HG03565 (cell line): ENCODE results near the gene LRRFIP2.
A peak's percentile ranks its signal among the peaks of the same experiment; 100 is the strongest.
"Not testable (repeated sequence)": the region's sequence is repeated elsewhere in the genome, so short reads cannot be mapped to it uniquely, and the experiment has no call there.

Source experiments
- ATAC-seq: cut with Tn5 transposase; IDR thresholded peaks from one replicate; pipeline ENCODE4 v1.9.1; 2021; ENCODE audit warnings: mild to moderate bottlenecking, moderate library complexity; ENCODE audit not compliant: unreplicated experiment

LRRFIP2 gene, protein sequence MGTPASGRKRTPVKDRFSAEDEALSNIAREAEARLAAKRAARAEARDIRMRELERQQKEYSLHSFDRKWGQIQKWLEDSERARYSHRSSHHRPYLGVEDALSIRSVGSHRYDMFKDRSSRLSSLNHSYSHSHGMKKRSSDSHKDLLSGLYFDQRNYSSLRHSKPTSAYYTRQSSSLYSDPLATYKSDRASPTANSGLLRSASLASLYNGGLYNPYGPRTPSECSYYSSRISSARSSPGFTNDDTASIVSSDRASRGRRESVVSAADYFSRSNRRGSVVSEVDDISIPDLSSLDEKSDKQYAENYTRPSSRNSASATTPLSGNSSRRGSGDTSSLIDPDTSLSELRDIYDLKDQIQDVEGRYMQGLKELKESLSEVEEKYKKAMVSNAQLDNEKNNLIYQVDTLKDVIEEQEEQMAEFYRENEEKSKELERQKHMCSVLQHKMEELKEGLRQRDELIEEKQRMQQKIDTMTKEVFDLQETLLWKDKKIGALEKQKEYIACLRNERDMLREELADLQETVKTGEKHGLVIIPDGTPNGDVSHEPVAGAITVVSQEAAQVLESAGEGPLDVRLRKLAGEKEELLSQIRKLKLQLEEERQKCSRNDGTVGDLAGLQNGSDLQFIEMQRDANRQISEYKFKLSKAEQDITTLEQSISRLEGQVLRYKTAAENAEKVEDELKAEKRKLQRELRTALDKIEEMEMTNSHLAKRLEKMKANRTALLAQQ

DNA sequence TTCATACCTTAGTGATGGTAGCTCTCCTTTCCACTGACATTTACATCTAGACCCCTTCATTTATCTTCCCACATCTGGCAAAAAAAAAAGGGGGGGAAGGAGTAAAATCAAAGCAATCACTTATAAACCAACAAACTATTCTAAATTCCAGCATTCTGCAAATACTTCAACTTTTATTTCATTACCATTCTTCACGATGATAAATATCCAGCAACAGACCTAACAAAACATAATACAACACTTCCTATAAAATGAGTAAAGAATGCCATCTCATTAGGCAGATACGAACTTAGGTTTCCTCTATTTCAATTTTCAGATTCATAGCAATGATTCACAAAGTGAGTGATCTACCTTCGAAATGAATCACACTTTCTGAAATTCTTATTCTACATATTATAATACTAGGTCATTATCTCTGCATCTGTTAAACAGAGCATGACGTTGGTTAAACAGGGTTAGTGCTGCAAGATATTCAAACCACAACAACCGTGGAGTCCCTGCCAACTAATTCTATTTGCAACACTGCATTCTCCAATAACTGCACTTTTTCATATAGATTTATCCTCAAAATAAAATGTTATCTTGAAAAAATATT is at the start of gene LRRFIP2:
Gene LRRFIP2, minus strand, starts transcription at position 51 of the 595 bp plus-strand sequence. CDS start 25,599 bp downstream, outside the sequence.
- ATAC-seq, result peak; percentile 44

DNA sequence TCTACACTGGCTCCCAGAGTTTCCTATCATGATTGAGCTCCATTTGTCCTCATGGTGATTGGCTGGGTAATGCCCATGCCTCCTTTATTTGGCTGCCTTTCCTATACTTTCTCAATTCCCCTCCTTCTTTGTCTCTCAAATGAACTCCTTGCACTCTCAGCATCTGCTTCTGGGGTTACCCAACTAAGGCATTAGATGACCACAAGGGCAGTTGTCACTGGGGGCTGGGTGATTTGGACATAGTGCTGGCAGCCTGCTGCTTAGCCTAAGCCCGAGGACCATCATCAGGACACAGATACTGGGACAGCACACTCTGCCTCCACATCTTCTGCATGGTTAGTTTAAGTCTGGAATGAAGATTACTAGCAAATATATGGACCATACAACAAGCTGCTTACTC is 49.2 kb upstream of the LRRFIP2 start:
- no peak for ATAC-seq

DNA sequence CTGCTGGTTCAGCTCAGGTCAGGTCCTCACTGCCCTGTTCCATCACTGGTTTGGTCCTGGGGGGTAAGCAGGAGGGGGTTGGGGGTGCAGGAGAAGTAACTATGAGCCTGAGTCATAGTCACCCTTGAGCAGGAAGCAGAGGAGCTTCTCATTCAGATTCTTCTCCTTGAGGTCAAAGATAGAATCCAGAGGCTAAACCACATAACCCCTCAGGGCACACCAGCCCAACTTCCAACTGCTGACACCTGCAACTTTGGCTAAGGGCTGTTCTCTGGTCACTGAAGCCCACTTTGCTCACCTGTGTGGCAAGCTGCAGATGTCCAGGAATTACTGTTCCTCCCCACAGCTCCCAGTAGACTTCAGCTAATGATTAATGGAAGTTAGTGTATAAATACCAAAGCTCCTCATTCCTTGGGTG is 48.8 kb upstream of the LRRFIP2 start:
- ATAC-seq, result no peak

DNA sequence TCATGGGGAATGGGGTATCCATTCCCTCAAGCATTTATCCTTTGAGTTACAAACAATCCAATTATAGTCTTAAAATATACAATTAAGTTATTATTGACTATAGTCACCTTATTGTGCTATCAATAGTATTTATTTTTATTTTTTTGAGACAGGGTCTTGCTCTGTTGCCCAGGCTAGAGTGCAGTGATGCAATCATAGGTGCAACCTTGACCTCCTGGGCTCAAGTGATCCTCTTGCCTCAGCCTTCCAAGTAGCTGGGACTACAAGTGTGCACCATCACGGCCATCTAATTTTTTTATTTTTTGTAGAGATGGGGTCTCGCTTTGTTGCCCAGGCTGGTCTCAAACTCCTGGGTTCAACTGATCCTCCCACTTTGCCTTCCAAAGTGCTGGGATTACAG is 48.2 kb upstream of the LRRFIP2 start:
- ATAC-seq, result not testable (repeated sequence)

DNA sequence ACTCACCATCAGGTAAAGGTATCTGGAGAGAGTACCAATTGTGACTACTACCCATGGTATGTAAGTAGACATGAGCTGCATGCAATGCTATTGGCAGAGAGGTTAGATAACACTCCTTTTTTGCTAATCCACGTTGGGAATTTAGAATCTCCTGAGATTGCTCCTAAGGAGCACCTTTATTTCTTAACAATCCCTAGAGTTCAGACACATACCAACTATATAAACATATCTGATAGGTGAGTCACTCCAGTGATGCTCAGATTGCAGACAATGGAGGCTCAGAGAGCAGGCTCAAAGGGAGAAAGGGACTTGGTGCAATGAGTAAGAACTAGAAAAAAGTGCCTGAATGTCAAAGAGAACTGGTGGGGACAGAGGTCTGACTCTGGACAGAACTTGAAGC is 47.0 kb upstream of the LRRFIP2 start:
- ATAC-seq, result no peak

DNA sequence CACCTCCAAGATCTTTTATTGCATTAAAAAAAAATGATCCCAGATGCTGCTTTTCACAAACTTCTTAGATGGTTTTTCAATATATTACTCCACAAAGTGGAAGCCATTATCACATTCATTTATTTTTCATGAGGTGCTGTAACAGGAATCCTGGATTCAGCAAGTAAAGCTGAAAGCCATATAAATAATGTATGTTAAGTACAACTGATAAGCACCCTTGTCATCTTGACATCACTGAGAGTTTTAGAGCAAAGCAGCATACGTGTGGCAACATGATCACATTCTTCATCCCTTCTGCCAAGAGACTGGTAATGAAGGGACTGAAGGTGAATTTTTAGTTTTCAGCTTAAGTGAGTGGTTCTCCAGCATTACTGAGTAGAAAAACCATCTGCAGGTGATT is 44.9 kb upstream of the LRRFIP2 start:
- ATAC-seq, result no peak

DNA sequence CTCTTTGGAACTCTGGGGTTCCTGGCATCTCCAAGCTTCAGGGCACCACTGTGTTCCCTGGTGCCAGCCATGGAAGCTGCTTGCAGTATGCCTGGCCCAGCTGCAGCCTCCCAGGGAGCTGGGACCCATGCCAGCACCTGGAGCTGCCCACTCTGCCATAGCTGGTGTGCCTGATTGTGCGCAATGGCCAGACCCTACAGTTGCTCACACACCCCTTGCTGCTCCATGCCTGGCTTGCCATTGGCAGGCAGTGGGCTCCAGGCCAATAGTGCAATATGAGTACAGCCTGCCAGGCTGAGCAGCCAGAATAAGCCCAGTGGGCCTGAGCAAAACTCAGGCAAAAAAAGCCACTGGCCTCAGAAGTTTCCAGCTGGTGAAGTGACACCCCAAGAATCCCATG is 43.8 kb upstream of the LRRFIP2 start:
- ATAC-seq, result no peak

DNA sequence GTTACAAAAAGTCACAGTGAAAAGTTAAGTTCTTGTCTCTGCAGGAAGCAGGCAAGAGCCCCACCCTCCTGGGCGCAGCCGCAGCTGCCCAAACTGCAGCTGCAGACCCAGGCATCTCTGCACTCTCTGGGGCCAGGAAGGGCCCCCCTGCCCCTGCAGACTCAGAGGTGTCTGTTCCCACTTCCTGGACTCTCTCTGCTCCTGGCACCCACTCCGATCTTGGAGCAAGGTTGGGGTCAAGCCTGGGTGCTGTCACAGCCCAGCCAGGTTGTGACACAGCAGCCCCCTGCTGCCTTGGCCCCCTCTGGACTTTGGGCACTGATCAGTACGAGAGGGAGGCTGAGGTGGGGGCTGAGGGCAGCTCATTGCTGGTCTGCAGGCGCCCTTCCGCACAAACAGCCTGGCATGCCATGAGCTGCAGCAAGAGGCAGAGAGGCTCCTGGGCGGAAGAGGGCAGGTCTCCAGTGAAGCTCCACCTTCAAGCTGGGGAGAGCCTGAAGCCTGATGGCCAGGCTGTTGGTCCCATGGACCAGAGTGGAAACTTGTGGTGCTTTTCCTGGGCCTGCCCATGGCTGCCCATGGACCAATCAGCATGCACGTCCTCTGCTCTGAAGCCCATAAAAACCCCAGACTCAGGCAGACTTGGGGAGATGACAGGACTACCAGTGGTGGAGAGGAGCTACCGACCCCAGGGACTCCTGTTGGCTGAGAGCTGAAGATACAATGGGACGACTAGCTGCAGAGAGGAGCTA is 42.9 kb upstream of the LRRFIP2 start:
- no peak for ATAC-seq

DNA sequence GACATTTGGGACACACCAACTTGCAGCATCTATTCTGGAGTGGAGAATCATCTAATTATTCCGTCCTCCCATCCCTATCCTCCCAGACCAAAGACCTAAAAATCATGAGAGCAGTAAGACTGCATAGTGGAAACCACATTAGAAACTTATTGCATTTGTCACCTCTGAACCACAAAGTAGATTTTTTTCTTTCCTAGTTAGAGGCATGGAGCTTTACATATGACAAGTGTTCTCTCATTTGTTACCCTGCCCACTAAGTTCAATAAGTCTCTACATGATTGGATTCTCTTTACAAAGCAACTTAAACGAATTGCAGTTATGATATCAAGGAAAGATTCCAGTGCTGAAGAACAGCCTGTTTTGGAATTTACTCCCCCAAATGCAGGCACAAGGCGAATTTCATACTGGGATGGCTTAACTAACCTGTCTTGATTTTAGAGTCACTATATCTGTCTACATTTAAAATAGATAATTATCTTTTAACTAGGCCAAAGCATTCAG is 42.3 kb upstream of the LRRFIP2 start:
- no peak for ATAC-seq

DNA sequence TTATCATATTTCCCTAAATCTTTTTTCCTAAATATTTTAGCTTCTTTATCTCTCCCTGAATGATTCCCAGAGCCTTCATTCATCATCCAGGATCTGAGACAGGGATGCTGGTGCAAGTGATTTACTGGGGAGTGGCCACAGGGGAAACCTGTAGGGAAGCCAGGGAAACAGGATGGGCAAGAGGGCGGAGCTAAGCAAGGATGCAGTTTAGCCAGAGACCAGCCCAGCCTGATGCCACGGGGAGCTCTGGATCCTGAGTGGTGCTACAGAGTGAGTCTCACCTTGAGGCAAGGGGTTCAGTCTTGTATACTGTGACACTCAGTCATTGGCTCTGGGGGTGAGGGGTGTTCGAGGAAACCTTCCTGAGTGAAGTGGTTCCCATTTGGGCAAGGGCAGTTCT is 39.7 kb upstream of the LRRFIP2 start:
- ATAC-seq, result no peak

DNA sequence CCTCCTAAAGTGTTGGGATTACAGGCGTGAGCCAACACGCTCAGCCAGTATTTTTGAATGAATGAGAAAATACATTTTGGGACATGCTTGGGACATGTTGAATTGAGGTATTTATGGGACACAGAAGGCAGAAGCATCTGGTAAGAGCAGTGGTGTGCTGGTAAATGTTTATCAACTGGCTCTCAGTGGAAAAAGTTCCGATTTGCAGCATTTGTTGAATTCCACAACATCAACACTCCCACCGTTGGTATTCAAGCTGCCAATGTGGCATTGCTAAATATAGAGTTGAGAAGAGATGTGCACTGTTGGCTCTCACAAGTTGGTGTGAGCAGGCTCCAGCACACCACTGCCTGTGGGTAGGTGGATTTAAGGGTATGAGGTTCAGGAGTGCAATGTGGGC is 35.8 kb upstream of the LRRFIP2 start:
- no peak for ATAC-seq

DNA sequence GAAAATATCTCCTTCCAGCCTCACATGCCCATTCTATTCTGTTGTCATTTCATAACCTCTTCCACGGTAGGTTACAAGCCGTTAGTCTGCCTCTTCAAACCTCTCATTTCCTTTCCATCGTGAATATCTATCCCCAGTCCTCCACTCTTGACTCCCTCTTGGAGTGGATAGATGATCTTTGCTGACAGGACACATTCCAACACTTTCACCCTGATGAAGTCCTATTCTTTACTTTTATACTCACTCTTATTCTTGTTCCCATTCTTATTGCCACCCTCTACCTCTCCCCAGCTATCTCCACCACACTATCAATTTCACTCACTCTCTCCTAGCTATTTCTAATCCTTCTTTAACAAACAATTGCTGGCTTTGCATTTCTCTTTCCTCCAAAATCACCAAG is 34.2 kb upstream of the LRRFIP2 start:
- not testable (repeated sequence) for ATAC-seq

DNA sequence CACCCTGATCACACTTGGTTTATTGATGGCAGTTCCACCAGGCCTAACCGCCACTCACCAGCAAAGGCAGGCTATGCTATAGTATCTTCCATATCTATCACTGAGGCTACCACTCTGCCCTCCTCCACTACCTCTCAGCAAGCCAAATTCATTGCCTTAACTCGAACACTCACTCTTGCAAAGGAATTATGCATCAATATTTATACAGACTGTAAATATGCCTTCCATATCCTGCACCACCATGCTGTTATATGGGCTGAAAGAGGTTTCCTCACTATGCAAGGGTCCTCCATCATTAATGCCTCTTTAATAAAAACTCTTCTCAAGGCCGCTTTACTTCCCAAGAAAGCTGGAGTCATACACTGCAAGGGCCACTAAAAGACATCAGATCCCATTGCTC is 33.6 kb upstream of the LRRFIP2 start:
- not testable (repeated sequence) for ATAC-seq

DNA sequence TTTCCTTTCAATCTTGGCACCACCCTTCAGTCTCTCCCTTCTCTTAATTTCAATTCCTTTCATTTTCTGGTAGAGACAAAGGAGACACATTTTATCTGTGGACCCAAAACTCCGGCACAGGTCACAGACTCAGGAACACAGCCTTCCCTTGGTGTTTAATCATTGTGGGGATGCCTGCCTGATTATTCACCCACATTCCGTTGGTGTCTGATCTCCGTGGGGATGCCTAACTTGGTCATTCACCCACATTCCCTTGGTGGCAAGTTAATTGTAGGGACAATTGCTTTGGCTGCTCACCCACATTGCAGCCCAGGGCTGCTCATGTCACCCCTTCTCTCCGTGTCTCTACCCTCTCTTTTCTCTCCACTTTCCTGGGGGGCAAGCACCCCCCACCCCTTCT is 31.7 kb upstream of the LRRFIP2 start:
- ATAC-seq, result not testable (repeated sequence)

DNA sequence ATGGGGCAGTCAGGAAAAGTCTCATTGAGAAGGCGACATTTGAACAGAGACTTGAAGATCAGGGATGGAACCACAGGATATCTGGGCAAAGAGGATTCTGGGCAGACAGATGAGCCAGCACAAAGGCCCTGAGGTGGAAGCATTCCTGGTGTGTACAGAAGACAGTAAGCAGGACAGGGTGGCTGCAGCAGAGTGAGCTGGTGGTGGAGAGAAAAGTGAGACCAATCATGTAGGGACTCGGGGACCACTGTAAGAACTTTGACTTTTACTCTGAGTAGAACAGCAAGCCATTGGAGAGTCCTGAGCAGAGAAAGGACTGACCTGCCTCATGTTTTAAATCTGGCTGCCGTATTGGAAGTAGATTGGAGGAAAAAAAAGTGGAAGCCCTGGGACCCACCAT is 29.9 kb upstream of the LRRFIP2 start:
- no peak for ATAC-seq

DNA sequence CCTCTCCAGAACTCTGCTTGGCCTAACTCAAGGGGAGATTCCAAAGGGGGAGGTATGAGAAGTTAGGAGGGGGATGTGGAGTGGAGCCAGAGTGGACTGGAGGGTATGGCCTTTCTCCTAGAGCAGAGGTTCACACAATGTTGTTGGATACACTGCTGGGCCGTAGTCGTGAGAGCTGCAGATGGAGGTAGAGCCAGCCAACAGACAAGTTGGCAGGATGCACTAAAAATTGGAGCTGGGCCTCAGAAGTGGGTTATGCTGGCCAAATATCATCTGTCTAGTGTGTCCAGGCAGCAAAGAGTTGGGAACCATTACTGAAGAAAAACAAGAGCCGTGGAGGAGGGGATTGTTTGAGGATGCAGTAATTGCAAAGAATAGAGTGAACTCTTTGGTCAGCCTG is 27.7 kb upstream of the LRRFIP2 start:
- no peak for ATAC-seq

DNA sequence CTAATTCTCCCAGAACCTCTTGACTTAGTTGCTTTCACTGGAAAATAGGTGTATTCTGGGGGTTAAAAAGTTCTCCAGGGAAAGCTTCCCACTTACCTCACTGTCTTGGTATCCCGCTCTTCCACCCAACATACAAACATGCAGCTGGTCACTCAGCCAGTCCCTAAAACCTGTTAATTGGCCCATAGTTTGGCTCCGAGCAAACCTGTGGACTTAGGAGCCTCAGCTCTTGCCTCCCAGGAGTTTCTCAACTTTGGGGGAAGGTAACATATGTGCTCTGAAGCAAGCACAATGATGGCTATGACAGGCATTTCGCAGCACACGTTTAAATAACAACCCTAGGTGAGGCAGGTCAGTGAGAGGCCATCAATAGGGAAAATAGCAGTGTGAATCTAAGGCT is 25.8 kb upstream of the LRRFIP2 start:
- no peak for ATAC-seq

DNA sequence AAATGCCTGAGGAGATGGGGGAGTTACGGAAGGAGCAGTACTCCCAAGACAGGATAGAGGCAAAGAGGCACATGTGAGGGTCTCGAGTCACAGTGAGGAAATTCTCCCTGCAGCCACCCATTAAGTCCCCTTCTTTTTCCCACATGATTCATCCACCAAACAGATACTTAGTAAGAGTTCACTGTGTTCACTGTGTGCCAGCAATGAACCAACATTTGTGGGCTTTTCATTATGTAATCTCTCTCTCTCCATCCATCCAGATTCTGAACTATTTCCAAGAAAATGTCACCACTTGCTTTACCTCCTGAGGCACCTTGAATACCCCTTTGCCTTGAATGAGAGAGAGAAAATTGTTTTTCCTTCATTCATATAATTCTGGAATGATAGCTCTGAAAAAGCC is 24.6 kb upstream of the LRRFIP2 start:
- no peak for ATAC-seq

DNA sequence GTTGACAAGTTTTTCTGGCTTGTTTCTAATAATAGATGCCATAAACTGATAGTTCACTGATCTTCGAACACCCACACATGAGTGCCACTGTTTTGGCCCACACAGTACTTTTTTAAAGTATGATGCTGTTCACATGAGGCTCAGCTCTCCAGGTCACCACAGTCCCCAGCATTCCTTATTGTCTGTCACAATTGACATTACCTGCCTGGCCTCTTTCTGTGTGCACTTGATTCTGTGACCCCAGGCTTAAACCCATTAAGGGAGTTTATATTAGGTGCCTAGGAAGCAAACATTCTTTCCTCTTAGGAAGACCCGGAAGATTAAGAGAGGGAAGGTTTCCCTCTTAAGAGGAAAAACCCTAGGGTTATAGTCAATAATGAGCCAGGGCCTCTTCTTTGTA is 24.2 kb upstream of the LRRFIP2 start:
- no peak for ATAC-seq

DNA sequence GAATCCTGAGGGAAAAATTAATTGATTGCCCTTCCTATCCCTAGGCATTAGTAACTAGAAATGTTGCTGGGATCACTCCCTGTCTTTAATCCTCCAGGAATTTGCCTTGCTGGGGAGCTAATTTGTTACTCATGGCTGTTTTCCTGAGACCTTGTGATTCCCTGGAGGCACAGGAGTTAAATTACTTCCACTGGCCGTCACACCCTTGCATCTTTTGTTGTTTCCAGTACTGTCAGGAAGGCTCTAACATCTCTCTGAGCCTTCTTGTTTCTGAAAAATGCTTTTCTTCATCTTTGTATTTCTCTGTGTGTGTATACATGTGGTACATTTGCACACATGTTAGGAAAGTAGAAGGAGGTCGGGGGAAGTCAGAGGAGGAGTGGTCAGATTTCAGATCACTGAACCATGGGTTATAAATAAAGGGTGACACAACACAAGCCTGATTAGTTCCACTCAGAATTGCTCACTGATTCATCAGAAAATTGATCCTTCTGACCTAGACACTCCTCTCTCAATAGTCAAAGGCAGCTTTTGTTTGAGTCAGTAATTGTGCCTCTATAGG is 23.5 kb upstream of the LRRFIP2 start:
- no peak for ATAC-seq

DNA sequence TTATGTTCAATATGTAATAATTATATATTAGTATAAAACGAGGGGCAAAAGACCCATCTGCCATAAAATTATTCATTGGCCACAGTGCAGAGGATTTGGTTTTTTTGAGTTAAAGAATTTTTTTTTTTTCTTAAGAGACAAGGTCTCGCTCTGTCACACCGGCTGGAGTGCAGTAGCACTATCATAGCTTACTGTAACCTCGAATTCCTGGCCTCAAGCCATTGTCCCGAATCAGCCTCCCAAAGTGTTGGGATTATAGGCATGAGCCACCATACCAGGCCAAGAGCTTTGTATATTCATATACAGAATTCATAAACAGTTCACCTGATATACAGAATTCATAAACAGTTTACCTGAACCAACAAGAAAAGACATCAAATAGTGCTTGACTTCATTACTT is 20.2 kb upstream of the LRRFIP2 start:
- no peak for ATAC-seq
